Panc1 (cell line): Measurements from ENCODE around the gene MAML3. TPM values are rescaled to one million over a fixed set of nuclear protein-coding genes. Genes with fewer than 3 reads are reported as not detected.

Experiments
- ATAC-seq: fragments of 200-7000 bp; cut with Tn5 transposase; 2 replicates; pipeline ENCODE4 v1.9.1; 2020; ENCODE audit warnings: mild to moderate bottlenecking, moderate library complexity
- BruUV-seq: library from RNA; stranded (reverse); fragments of 400-500 nt; replicated peaks from 2 replicates; lab custom pipeline; 2021; lab: Mats Ljungman, UMichigan
- CTCF ChIA-PET: fragments of 300-600 bp; sonication (Branson Sonifier 250); formaldehyde crosslinking; loops from one replicate; lab custom pipeline; 2022; ENCODE audit warnings: antibody characterized with exemption; lab: Charles Lee
- POLR2A ChIA-PET: fragments of 300-600 bp; sonication (Branson Sonifier 250); formaldehyde crosslinking; loops from one replicate; lab custom pipeline; 2022; ENCODE audit warnings: antibody characterized with exemption; lab: Charles Lee
- DNase-seq: peaks from one replicate; pipeline ENCODE4 v3.0.0-alpha.2; 2010; ENCODE audit warnings: low read depth, low spot score
- H3K27ac ChIP-seq: 2 replicates; pipeline ENCODE4 v1.5.1; 2011; ENCODE audit warnings: mild to moderate bottlenecking, low read length, inconsistent platforms
- H3K27me3 ChIP-seq: fragments of 200-500 bp; sonication (Bioruptor generic); 2 replicates; pipeline ENCODE4 v1.6.0; 2014; ENCODE audit warnings: low read length, inconsistent platforms; ENCODE audit not compliant: control insufficient read depth, insufficient read depth
- H3K36me3 ChIP-seq: fragments of 200-500 bp; sonication (Bioruptor generic); 2 replicates; pipeline ENCODE4 v1.5.1; 2014; ENCODE audit warnings: inconsistent platforms, mild to moderate bottlenecking, low read length, moderate library complexity; ENCODE audit not compliant: control insufficient read depth, insufficient read depth
- H3K4me1 ChIP-seq: 2 replicates; pipeline ENCODE4 v1.5.1; 2011; ENCODE audit warnings: inconsistent platforms, mild to moderate bottlenecking, low read length, moderate library complexity; ENCODE audit not compliant: control insufficient read depth, insufficient read depth
- H3K4me3 ChIP-seq, 2 experiments: 2 replicates each; pipeline ENCODE4 v1.5.1; 2011 to 2012; ENCODE audit warnings: low read depth in 2 of 2, low read length in 2 of 2, mild to moderate bottlenecking in 2 of 2, inconsistent platforms in 1 of 2, moderate library complexity in 1 of 2
- H3K9me3 ChIP-seq: fragments of 200-500 bp; sonication (Bioruptor generic); 2 replicates; pipeline ENCODE4 v1.5.1; 2014; ENCODE audit warnings: low read depth, mild to moderate bottlenecking, inconsistent platforms, low read length, moderate library complexity; ENCODE audit not compliant: control insufficient read depth, insufficient read depth
- CTCF ChIP-seq: fragments of 450-650 bp; IDR thresholded peaks from 2 replicates; pipeline ENCODE4 v1.5.1; 2017; ENCODE audit warnings: mild to moderate bottlenecking
- POLR2AphosphoS5 ChIP-seq: IDR thresholded peaks from 2 replicates; pipeline ENCODE4 v1.6.1; 2012; ENCODE audit warnings: mild to moderate bottlenecking, low read depth, low read length, moderate library complexity
- SIN3A ChIP-seq: IDR thresholded peaks from 2 replicates; pipeline ENCODE4 v1.6.1; 2012; ENCODE audit warnings: low read depth, mild to moderate bottlenecking, low read length, moderate library complexity, borderline replicate concordance; ENCODE audit not compliant: insufficient read depth
- TCF7L2 ChIP-seq: IDR thresholded peaks from 2 replicates; pipeline ENCODE4 v1.6.1; 2011; ENCODE audit warnings: mild to moderate bottlenecking, low read depth, low read length, inconsistent platforms
- in situ Hi-C: cut with HindIII; loops from 2 replicates; pipeline ENCODE4 v1.10.0; 2016; ENCODE audit warnings: low sequenced_read_pairs, low pct_unique_long_range_greater_than_20kb
- intact Hi-C: fragments of 100-400 bp; cut with micrococcal nuclease; formaldehyde crosslinking; loops from one replicate; pipeline ENCODE4 v1.10.0; 2022; ENCODE audit not compliant: unreplicated experiment
- total RNA-seq: library from RNA; stranded (reverse); gene quantifications from one replicate; pipeline ENCODE4 v1.2.1, GENCODE V29; 2021; ENCODE audit not compliant: unreplicated experiment
- TF ChIP-seq, protein P1 (sequence below), 2 experiments: IDR thresholded peaks; 2 replicates each; pipeline ENCODE4 v1.6.1; 2011 to 2012; ENCODE audit warnings: low read depth in 2 of 2, control low read depth in 1 of 2, low read length in 1 of 2, mild to moderate bottlenecking in 1 of 2, moderate library complexity in 1 of 2; ENCODE audit not compliant: insufficient read depth in 1 of 2

MAML3 gene
- total RNA-seq, 1 experiment from 2014 or later = 7.7 TPM

- H3K36me3 ChIP-seq = no peaks in the 10 kb centered on the region
- H3K4me3 ChIP-seq = no peak overlapping the region
- H3K4me1 ChIP-seq = peaks cover 34% of the 10 kb centered on the region
- BruUV-seq = no TSS peak
- no peaks in the 10 kb centered on the region for H3K27me3 ChIP-seq
- DNase-seq (no peak), ATAC-seq (no peak)
- in situ Hi-C loops = no loop called here
- CTCF ChIA-PET = no interaction called here
- no peak overlapping the region for H3K27ac ChIP-seq
- POLR2A ChIA-PET = no interaction called here
- H3K9me3 ChIP-seq = no peaks in the 10 kb centered on the region
- intact Hi-C loops = no loop called here
- TF ChIP-seq, protein P1, sequence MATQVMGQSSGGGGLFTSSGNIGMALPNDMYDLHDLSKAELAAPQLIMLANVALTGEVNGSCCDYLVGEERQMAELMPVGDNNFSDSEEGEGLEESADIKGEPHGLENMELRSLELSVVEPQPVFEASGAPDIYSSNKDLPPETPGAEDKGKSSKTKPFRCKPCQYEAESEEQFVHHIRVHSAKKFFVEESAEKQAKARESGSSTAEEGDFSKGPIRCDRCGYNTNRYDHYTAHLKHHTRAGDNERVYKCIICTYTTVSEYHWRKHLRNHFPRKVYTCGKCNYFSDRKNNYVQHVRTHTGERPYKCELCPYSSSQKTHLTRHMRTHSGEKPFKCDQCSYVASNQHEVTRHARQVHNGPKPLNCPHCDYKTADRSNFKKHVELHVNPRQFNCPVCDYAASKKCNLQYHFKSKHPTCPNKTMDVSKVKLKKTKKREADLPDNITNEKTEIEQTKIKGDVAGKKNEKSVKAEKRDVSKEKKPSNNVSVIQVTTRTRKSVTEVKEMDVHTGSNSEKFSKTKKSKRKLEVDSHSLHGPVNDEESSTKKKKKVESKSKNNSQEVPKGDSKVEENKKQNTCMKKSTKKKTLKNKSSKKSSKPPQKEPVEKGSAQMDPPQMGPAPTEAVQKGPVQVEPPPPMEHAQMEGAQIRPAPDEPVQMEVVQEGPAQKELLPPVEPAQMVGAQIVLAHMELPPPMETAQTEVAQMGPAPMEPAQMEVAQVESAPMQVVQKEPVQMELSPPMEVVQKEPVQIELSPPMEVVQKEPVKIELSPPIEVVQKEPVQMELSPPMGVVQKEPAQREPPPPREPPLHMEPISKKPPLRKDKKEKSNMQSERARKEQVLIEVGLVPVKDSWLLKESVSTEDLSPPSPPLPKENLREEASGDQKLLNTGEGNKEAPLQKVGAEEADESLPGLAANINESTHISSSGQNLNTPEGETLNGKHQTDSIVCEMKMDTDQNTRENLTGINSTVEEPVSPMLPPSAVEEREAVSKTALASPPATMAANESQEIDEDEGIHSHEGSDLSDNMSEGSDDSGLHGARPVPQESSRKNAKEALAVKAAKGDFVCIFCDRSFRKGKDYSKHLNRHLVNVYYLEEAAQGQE (IDR thresholded peaks at IDR 0.05; ENCODE audit: insufficient read depth in 1 of 2, low read depth in 2 of 2, low read length in 1 of 2) = no peak
- TF ChIP-seq SIN3A (no peak), POLR2AphosphoS5 (no peak), TCF7L2 (no peak), CTCF (no peak)
Measured at GRCh38 chr4:140130677-140131076, 23.3 kb downstream of the MAML3 start.

GRCh38 chr4:140127422-140127821 lies 26.6 kb downstream of the MAML3 start:
- Histone ChIP-seq H3K27me3 (no peaks in the 10 kb centered on the region), H3K4me3 (no peak overlapping the region), H3K4me1 (peaks cover 4% of the 10 kb centered on the region; the same call in 1 of the 2 replicates), H3K9me3 (no peaks in the 10 kb centered on the region), H3K27ac (no peak overlapping the region), H3K36me3 (no peaks in the 10 kb centered on the region)
- BruUV-seq = no TSS peak
- in situ Hi-C loops = no loop called here
- ChIA-PET POLR2A (interaction anchor here (0.5 kb wide), 1 partner anchor 15 kb away, joined by 4 read pairs; no protein-coding TSS in a partner anchor), CTCF (no interaction called here)
- intact Hi-C loops = no loop called here
- no peak for ATAC-seq
- TF ChIP-seq TCF7L2 = no peak
- no peak for TF ChIP-seq SIN3A
- no peak for TF ChIP-seq POLR2AphosphoS5
- TF ChIP-seq, protein P1 (IDR thresholded peaks at IDR 0.05; ENCODE audit: insufficient read depth in 1 of 2, low read depth in 2 of 2, low read length in 1 of 2) = no peak
- TF ChIP-seq CTCF = no peak
- no peak for DNase-seq
